ENCODE results near the gene HHAT. TPM values are rescaled to one million over a fixed set of nuclear protein-coding genes. Genes with fewer than 3 reads are reported as not detected.

HHAT gene
- total and polyA plus RNA-seq, 7 donors: 0.11 to 0.64 (median 0.16) TPM

GRCh38 chr1:210369425-210369824, 40.7 kb downstream of the HHAT start:
- Histone ChIP-seq H3K36me3 (ENCODE audit: insufficient read depth in 1 of 2, low read depth in 1 of 2) (no peaks in the 10 kb centered on the region), H3K4me3 (no peak overlapping the region), H3K4me1 (no peaks in the 10 kb centered on the region), H3K9me3 (no peaks in the 10 kb centered on the region), H3K27ac (no peak overlapping the region), H3K27me3 (ENCODE audit: insufficient read depth in 3 of 3, low read length in 2 of 3) (no peaks in the 10 kb centered on the region)
- 64 to 70% (median 68%) methylated on average over 4 of the region's 4 CpGs for WGBS, 3 donors
- intact Hi-C loops (cut with DNase I): no loop called here
- DNase-seq: no peak
- no peak for ATAC-seq
- TF ChIP-seq CTCF (IDR thresholded peaks at IDR 0.05): no peak

GRCh38 chr1:210371916-210372315, 43.2 kb downstream of the HHAT start:
- no peaks in the 10 kb centered on the region for H3K4me1 ChIP-seq
- no peak overlapping the region for H3K4me3 ChIP-seq
- 36 to 48% (median 40%) methylated on average over 2 of the region's 2 CpGs for WGBS, 3 donors
- no peak for ATAC-seq
- no peak for DNase-seq
- no peaks in the 10 kb centered on the region for H3K9me3 ChIP-seq
- intact Hi-C loops (cut with DNase I): no loop called here
- H3K36me3 ChIP-seq (ENCODE audit: insufficient read depth in 1 of 2, low read depth in 1 of 2): no peaks in the 10 kb centered on the region
- no peaks in the 10 kb centered on the region for H3K27me3 ChIP-seq (ENCODE audit: insufficient read depth in 3 of 3, low read length in 2 of 3)
- no peak for TF ChIP-seq CTCF (IDR thresholded peaks at IDR 0.05)
- H3K27ac ChIP-seq: no peak overlapping the region

- no peaks in the 10 kb centered on the region for H3K36me3 ChIP-seq (ENCODE audit: insufficient read depth in 1 of 2, low read depth in 1 of 2)
- no peak for TF ChIP-seq CTCF (IDR thresholded peaks at IDR 0.05)
- no peaks in the 10 kb centered on the region for H3K27me3 ChIP-seq (ENCODE audit: insufficient read depth in 3 of 3, low read length in 2 of 3)
- H3K27ac ChIP-seq: no peak overlapping the region
- ATAC-seq (no peak), DNase-seq (no peak)
- intact Hi-C loops (cut with DNase I): no loop called here
- no peak overlapping the region for H3K4me3 ChIP-seq
- 86 to 100% (median 94%) methylated on average over 2 of the region's 2 CpGs for WGBS, 3 donors
- H3K4me1 ChIP-seq: no peaks in the 10 kb centered on the region
- no peaks in the 10 kb centered on the region for H3K9me3 ChIP-seq
These were observed 43.8 kb downstream of the HHAT start for GRCh38 chr1:210372491-210372890.

- DNase-seq: no peak
- Histone ChIP-seq H3K4me3 (no peak overlapping the region), H3K27me3 (ENCODE audit: insufficient read depth in 3 of 3, low read length in 2 of 3) (no peaks in the 10 kb centered on the region), H3K9me3 (no peaks in the 10 kb centered on the region), H3K36me3 (ENCODE audit: insufficient read depth in 1 of 2, low read depth in 1 of 2) (no peaks in the 10 kb centered on the region), H3K4me1 (no peaks in the 10 kb centered on the region), H3K27ac (no peak overlapping the region)
- ATAC-seq: no peak
- TF ChIP-seq CTCF (IDR thresholded peaks at IDR 0.05): no peak
- intact Hi-C loops (cut with DNase I): no loop called here
- 83 to 89% (median 84%) methylated on average over 6 of the region's 6 CpGs for WGBS, 3 donors
These were observed 44.4 kb downstream of the HHAT start for GRCh38 chr1:210372931-210373627.

- intact Hi-C loops (cut with DNase I): no loop called here
- no peak for TF ChIP-seq CTCF (IDR thresholded peaks at IDR 0.05)
- Histone ChIP-seq H3K4me3 (no peak overlapping the region), H3K27me3 (ENCODE audit: insufficient read depth in 3 of 3, low read length in 2 of 3) (no peaks in the 10 kb centered on the region), H3K4me1 (no peaks in the 10 kb centered on the region), H3K27ac (no peak overlapping the region), H3K36me3 (ENCODE audit: insufficient read depth in 1 of 2, low read depth in 1 of 2) (no peaks in the 10 kb centered on the region), H3K9me3 (no peaks in the 10 kb centered on the region)
- ATAC-seq (no peak), DNase-seq (no peak)
- WGBS, 3 donors: 80 to 83% (median 81%) methylated on average over 1 of the region's 1 CpG
These were observed 44.9 kb downstream of the HHAT start for GRCh38 chr1:210373628-210373877.
